GM21515 (cell line): Measurements from ENCODE around the gene GNG12.
A peak's percentile ranks its signal among the peaks of the same experiment; 100 is the strongest.

Experiments used
- ATAC-seq: cut with Tn5 transposase; IDR thresholded peaks from one replicate; pipeline ENCODE4 v1.9.1; 2021; ENCODE audit not compliant: unreplicated experiment

GNG12 gene

DNA sequence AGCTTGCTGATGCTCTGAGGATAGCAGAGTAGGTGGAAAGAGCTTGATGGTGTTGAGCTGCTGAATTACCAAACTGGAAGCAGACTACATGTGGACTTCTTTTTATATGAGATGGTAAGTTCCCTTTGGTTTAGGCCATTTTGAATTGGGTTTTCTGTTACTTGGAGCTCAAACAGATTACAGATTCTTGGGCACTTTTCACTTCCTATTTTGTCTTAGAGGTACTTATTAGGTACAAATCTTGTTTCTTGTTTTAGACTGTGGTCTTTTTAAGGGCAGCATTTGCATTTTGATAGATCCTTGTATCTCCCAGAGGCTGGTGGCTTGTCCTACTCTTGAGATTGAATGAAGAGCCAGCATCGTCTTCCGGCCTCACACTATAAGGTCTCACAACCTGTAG, 78.1 kb downstream of the GNG12 start:
- peak; percentile 26 for ATAC-seq

DNA sequence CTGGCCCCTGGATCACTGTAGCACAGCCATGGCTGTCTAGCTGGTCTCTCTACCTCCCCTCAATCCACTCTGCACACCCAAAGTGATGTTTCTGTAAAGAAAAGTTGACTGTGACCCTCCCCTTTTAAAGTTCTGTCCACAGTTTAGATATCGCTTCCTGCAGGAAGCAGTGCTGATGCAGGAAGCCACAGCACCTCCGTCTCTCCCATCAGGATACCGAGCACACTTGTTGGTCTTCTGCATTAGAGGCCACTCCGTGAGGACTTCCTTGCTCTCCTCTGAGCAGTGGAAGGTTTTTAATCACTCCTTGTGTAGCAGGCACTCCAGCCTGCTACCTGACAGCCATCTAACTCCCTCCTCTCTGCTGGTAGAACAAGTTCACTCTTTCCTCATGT, 78.7 kb downstream of the GNG12 start:
- ATAC-seq: no peak

GRCh38 chr1:67753776-67754525, 79.3 kb downstream of the GNG12 start:
- no peak for ATAC-seq

DNA sequence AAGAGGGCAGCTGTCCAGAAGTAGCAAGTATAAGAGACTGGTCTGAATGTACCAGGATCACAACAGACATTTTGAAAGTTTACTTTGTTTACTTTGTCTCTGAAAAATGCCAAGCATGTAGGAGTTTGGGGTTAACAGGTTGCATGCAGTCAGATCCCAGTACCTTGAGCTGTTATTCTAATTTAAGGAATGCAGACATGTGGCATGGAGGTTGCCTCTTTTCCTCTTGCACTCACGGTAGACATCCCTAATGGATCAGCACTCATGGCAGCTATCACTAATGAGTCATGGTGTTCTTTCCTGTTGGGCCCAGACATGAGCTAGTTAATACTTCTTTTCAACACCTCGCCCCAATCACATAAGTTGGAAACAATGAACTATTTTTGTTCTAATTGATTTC, 81.0 kb downstream of the GNG12 start:
- ATAC-seq: no peak

- ATAC-seq: no peak
Measured at GRCh38 chr1:67750691-67751054, 82.6 kb downstream of the GNG12 start.

- no peak for ATAC-seq
Measured at GRCh38 chr1:67749844-67750690, 83.2 kb downstream of the GNG12 start.

GRCh38 chr1:67749263-67749843, 83.9 kb downstream of the GNG12 start:
- ATAC-seq: no peak

- ATAC-seq: peak; percentile 78
Measured at GRCh38 chr1:67748630-67749029, 84.6 kb downstream of the GNG12 start.

- ATAC-seq: no peak
Measured at GRCh38 chr1:67747671-67748546, 85.4 kb downstream of the GNG12 start.

- ATAC-seq: no peak
Measured at GRCh38 chr1:67745875-67746698, 87.2 kb downstream of the GNG12 start.

GRCh38 chr1:67743072-67743725, 90.1 kb downstream of the GNG12 start:
- no peak for ATAC-seq

- no peak for ATAC-seq
Measured at GRCh38 chr1:67741736-67742135, 91.5 kb downstream of the GNG12 start.

- ATAC-seq: no peak
Measured at GRCh38 chr1:67741121-67741520, 92.1 kb downstream of the GNG12 start.

DNA sequence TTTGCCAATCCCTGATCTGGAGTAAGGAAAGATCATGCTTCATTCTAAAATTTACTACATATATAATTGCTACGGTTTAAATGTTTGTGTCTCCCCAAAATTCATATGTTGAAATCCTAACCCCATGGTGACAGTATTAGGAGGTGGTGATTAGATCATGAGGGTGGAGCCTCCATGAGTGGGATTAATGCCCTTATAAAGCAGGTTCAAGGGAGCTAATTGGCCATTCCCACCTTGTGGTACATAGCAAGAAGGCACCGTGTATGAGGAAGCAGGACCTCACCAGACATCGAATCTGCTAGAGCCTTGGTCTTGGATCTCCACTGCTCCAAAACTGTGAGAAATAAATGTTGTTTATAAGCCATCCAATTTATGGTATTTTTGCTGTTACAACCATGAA, 92.7 kb downstream of the GNG12 start:
- ATAC-seq: no peak

GRCh38 chr1:67739361-67739760, 93.9 kb downstream of the GNG12 start:
- no peak for ATAC-seq

DNA sequence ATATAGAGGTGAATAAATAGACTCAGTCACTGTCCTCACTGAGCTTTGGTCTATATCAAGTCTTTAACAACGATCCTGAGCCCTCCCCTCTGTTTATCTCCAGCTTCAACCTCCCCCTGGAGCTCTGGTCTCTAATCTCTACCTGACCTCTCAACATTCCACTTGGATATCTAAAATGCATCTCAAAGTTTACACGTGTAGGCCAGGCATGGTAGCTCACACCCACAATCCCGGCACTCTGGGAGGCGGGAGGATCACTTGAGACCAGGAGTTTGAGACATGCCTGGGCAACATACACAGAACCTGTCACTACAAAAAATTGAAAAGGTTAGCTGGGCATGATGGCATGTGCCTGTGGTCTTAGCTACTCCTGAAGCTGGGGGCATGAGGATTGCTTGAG, 94.9 kb downstream of the GNG12 start:
- ATAC-seq: no peak

DNA sequence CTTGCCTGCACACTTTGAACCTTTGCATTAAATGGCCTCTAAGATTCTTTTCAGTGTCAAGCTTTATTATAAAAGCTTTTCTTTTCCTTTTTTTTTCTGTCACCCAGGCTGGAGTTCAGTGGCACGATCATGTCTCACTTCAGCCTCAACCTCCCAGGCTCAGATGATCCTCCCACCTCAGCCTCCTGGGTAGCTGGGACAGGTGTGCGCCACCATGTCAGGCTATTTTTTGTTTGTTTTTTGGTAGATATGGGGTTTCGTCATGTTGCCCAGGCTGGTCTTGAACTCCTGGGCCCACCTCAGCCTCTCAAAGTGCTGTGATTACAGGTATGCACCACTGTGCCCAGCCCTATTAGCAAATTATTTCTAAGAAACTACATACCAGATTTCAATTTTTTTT, 95.4 kb downstream of the GNG12 start:
- ATAC-seq: no peak

DNA sequence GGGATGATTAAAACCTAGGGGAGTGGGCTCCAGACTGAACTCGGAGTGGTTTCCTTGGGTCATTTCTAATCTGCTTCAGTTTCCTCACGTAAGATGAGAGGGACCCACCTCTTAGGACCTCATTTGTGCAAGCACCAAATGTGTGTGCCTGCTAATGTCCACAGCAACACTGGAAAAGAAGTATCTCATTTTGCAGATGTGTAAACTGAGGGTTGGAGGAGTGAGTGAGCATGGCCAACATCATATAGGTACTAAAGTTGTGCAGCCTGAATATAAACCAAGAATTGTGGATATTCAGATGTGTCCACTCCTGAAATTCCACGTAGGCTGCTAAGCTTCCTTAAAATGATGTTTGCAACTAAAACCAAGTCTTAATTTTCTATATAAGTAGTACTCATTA, 96.5 kb downstream of the GNG12 start:
- ATAC-seq: no peak

GRCh38 chr1:67735806-67736627, 97.2 kb downstream of the GNG12 start:
- peak; percentile 98 for ATAC-seq
